G401 (cell line): ENCODE data around the gene GYS1. TPM values are rescaled to one million over a fixed set of nuclear protein-coding genes. Genes with fewer than 3 reads are reported as not detected.
"Not testable (repeated sequence)": the region's sequence is repeated elsewhere in the genome, so short reads cannot be mapped to it uniquely, and the experiment has no call there.

ENCODE experiments used
- DNase-seq: peaks from one replicate; pipeline ENCODE4 v3.0.0-alpha.2; 2015; ENCODE audit warnings: low spot score
- in situ Hi-C: cut with HindIII; loops from 2 replicates; pipeline ENCODE4 v1.10.0; 2016; ENCODE audit warnings: low sequenced_read_pairs, mixed read lengths
- total RNA-seq: library from RNA; depleted of rRNA; stranded (reverse); fragments of >200 nt; shearing (Covaris generic); gene quantifications from 2 replicates; pipeline ENCODE4 v1.2.3, GENCODE V29; 2014; rRNA removed

Gene GYS1
- total RNA-seq, result 41.3 and 43.2 TPM in 2 replicates

DNA sequence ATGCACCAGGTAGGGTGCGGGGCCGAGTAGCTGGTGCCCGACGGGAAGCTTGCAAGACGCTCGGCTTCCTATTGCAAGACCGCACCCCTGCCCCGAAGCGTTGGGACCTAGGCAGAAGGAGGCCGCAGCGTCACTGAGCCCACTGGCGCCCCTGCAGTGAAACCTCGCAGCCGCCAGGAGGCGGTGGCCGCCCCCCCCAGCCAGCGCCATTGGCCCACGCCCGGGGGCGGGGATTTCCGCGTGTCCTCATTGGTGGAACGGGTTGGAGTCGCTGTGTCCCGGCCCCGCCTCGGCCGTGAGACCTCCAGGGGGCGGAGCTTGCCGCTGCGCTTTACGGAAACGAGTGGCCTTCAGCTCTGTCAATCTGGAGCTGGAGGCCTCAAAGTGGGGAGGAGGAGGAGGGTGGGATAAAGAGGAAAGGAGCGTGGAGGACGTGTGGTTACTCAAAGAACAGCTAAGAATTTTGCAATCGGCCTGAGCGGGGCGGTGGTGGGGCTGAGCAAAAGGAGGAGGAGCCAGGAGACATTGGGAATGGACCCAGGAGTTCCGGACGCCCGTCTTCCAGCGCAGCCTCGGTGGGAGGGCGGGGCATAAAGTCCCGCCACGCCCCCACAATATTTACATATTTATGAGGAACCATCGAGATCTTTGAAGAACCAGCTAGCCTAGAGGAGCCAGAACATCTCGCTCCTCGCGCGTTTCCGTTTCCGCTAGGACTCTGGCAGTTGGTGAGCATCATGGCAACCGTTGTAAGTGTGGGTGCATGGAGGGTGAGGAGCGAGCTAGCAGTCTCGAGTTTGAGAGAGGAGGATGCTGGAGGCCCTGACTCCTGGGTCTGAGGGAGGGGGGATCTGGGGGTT, at the start of gene GYS1, which contains the start of gene RUVBL2:
GYS1 (minus strand) TSS at position 135 of the 860 bp plus-strand sequence. CDS start 197 bp downstream, outside the sequence.
RUVBL2 (plus strand) TSS at position 713 of the 860 bp plus-strand sequence; CDS start at position 738, 25 bp downstream.
- peak; percentile 100 for DNase-seq
- in situ Hi-C loops, result no loop called here

DNA sequence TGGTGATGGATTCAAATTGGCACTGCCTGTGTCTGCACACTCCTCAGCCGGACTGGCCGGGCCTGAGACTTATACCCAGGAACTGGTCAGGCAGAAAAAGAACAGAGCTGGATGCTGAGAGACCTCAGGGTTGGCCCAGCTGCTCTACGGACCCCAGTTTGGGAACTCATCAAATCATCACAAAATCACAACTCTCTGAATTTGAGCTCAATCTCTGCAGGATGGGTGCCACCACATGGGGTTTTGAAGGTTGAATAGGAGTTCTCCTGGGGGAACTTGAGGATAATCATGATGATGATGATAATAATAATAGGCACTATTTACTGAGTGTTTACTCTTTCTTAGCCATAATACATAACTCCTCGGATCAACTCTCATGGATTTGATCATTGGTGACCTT, 49.6 kb upstream of the GYS1 start:
- in situ Hi-C loops, DNase-seq: not testable (repeated sequence)

DNA sequence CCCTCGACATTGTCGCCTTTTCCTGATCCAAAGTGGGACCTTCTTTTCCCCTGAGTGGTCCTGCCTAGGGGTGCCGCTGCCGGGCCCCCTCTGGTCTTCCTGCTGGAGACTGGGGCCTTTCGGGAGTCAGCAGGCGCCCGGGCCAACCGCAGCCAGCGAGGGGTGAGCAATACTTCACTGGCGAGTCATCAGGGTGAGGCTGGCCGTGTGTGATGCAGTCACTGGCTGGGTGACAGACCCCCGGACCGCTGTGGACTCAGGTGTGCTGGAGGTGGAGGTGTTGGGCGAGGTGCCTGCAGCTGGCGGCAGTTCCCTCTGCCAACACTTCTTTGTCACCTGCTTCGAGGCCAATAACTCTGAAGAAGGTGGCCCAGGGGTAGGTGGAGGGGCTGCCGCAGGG, 49.1 kb upstream of the GYS1 start:
- in situ Hi-C loops, result no loop called here
- DNase-seq, result no peak

DNA sequence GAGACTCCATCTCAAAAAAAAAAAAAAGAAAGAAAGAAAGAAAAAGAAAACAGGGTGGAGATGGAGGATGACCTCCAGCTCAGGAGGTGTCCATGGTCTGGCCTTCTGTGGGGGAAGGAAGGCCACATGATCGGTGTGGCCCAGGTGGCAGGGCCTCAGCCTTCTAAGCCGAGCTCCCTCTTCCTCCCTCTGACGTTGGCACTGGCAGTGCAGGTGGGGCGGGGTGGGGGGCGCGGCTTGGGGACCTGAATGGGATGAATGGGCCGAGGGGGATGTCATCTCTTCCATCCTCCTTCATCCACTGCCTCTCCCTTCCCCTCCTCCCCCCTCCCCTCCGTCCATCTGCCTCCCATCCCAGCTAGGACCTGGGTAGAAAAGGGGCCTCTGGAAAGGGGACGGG, 46.6 kb upstream of the GYS1 start:
- DNase-seq, in situ Hi-C loops: not testable (repeated sequence)

DNA sequence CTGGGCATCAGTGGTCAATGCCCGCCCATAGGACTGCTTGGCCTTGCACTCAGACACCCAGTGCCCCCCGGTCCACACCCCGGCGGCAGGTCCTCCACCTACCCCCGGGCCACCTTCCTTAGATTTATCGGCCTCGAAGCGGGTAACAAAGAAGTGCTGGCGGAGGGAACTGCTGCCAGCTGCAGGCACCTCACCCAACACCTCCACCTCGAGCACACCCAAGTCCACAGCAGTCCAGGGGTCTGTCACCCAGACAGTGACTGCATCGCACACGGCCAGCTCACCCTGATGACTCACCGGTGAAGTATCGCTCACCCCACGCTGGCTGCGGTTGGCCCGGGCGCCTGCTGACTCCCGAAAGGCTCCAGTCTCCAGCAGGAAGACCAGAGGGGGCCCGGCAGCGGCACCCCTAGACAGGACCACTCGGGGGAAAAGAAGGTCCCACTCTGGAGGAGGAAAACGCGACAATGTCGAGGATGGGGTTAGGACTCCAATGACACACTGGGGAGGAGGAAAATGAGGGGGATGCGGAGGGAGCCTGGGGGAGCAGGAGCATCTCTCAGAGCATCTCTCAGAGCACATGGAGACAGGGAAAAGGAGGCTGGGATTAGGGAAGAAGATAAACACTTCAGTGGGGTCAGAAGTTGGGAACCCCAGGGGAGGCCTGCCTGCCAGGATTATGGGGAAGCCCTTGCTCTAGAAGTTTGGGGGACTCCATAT, 45.6 kb upstream of the GYS1 start:
- DNase-seq, in situ Hi-C loops: not testable (repeated sequence)

DNA sequence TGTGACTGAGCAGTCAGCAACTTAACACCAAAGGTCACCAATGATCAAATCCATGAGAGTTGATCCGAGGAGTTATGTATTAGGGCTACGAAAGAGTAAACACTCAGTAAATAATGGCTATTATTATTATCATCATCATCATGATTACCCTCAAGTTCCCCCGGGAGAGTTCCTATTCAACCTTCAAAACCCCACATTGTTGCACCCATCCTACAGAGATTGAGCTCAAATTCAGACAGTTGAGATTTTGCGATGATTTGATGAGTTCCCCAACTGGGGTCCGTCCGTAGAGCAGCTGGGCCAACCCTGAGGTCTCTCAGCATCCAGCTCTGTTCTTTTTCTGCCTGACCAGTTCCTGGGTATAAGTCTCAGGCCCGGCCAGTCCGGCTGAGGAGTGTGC, 45.0 kb upstream of the GYS1 start:
- in situ Hi-C loops, DNase-seq: not testable (repeated sequence)

DNA sequence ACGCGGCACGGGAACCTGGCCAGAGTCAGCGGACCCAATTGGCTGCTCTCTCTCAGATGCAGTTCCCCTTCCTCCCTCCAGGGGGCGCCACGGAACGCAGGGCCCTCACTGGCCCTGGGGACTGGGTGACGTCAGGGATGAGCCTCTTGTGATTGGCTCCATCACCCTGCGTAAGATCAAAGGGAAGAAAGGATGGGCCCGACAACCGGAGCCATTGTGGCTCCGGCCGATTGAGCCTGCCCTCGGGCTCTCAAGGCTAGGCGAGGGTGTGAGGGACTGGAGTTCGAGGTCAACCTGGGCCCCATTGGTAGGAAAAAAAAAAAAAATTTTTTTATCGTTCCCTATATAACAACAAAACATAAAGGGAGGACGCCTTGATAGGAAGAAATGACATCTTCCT, 43.7 kb upstream of the GYS1 start, which contains the start of gene CGB1:
CGB1 (minus strand) TSS at position 81 of the 400 bp plus-strand sequence. CDS start 184 bp downstream, outside the sequence.
- DNase-seq, in situ Hi-C loops: not testable (repeated sequence)

DNA sequence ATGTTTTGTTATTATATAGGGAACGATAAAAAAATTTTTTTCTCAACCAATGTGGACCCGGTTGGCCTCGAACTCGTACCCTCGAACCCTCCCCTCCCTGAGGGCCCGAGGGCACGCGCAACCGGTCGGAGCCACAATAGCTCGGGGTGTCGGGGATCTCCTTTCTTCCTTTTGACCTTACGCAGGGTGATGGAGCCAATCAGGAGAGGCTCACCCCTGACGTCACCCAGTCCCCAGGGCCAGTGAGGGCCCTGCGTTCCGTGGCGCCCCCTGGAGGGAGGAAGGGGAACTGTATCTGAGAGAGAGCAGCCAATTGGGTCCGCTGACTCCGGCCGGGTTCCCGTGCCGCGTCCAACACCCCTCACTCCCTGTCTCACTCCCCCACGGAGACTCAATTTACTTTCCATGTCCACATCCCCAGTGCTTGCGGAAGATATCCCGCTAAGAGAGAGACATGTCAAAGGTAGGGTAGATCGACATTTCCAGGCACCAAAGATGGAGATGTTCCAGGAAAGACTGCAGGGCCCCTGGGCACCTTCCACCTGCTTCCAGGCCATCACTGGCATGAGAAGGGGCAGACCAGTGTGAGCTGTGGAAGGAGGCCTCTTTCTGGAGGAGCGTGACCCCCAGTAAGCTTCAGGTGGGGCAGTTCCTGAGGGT, 38.7 kb upstream of the GYS1 start, which contains the start of gene CGB2:
CGB2 (plus strand) TSS at position 249 of the 660 bp plus-strand sequence; CDS start at position 455, 206 bp downstream.
- DNase-seq, in situ Hi-C loops: not testable (repeated sequence)

DNA sequence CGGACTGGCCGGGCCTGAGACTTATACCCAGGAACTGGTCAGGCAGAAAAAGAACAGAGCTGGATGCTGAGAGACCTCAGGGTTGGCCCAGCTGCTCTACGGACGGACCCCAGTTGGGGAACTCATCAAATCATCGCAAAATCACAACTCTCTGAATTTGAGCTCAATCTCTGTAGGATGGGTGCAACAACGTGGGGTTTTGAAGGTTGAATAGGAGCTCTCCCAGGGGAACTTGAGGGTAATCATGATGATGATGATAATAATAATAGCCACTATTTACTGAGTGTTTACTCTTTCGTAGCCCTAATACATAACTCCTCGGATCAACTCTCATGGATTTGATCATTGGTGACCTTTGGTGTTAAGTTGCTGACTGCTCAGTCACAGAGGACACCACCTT, 37.2 kb upstream of the GYS1 start:
- DNase-seq, in situ Hi-C loops: not testable (repeated sequence)

DNA sequence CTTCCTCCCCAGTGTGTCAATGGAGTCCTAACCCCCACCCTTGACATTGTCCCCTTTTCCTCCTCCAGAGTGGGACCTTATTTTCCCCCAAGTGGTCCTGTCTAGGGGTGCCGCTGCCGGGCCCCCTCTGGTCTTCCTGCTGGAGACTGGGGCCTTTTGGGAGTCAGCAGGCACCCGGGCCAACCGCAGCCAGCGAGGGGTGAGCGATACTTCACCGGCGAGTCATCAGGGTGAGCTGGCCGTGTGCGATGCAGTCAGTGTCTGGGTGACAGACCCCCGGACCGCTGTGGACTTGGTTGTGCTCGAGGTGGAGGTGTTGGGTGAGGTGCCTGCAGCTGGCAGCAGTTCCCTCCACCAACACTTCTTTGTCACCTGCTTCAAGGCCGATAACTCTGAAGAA, 36.6 kb upstream of the GYS1 start:
- DNase-seq, result not testable (repeated sequence)

DNA sequence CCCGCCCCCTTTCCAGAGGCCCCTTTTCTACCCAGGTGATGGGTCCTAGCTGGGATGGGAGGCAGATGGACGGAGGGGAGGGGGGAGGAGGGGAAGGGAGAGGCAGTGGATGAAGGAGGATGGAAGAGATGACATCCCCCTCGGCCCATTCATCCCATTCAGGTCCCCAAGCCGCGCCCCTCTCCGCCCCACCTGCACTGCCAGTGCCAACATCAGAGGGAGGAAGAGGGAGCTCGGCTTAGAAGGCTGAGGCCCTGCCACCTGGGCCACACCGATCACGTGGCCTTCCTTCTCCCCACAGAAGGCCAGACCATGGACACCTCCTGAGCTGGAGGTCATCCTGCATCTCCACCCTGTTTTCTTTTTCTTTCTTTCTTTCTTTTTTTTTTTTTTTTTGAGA, 35.6 kb upstream of the GYS1 start:
- DNase-seq, in situ Hi-C loops: not testable (repeated sequence)

More for the DNA sequence above, 36.6 kb upstream of the GYS1 start:
- in situ Hi-C loops, result not testable (repeated sequence)

DNA sequence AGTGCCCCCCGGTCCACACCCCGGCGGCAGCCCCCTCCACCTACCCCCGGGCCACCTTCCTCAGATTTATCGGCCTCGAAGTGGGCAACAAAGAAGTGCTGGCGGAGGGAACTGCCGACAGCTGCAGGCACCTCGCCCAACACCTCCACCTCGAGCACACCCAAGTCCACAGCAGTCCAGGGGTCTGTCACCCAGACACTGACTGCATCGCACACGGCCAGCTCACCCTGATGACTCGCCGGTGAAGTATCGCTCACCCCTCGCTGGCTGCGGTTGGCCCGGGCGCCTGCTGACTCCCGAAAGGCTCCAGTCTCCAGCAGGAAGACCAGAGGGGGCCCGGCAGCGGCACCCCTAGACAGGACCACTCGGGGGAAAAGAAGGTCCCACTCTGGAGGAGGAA, 32.5 kb upstream of the GYS1 start:
- DNase-seq, in situ Hi-C loops: not testable (repeated sequence)

DNA sequence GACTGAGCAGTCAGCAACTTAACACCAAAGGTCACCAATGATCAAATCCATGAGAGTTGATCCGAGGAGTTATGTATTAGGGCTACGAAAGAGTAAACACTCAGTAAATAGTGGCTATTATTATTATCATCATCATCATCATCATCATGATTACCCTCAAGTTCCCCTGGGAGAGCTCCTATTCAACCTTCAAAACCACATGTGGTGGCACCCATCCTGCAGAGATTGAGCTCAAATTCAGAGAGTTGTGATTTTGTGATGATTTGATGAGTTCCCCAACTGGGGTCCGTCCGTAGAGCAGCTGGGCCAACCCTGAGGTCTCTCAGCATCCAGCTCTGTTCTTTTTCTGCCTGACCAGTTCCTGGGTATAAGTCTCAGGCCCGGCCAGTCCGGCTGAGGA, 32.0 kb upstream of the GYS1 start:
- DNase-seq, in situ Hi-C loops: not testable (repeated sequence)

DNA sequence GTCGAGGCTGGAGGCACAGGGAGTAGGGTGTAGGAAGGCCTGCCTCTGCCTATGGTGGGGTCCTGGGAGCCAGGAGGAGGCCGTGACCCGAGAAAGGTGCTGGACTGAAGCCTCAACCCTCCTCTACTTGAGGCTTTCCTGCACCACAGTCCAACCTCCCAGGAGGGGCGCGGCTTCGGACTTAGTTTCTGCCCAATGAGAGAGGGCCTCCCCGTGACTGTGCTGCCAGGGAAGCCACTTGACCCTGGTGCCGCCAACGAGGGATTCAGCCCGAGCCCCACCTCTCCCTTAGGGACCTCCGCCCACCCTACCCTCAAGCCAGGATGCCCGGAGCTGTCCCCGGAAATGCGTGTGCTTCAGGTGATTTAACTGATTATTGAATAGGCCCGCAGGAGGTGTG, 31.1 kb upstream of the GYS1 start, which contains the start of gene CGB3:
CGB3 (minus strand) TSS at position 101 of the 400 bp plus-strand sequence. CDS start 362 bp downstream, outside the sequence.
- DNase-seq, in situ Hi-C loops: not testable (repeated sequence)

DNA sequence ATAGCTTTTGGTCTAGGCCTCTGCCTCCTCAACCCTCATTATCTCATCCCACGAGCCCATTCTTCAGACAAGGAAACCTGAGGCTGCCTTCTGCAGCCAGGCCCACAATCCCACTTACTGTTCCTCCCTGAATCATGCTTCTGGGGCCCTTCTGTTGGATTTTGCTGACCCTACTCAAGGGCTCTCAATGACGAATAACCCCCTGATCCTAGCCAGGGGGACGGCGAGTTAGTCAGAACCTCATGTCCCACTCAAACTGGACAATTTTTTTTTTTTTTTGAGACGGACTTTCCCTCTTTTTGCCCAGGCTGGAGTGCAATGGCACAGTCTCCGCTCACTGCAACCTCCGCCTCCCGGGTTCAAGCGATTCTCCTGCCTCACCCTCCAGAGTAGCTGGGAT, 29.0 kb upstream of the GYS1 start:
- in situ Hi-C loops, result no loop called here
- DNase-seq, result no peak

DNA sequence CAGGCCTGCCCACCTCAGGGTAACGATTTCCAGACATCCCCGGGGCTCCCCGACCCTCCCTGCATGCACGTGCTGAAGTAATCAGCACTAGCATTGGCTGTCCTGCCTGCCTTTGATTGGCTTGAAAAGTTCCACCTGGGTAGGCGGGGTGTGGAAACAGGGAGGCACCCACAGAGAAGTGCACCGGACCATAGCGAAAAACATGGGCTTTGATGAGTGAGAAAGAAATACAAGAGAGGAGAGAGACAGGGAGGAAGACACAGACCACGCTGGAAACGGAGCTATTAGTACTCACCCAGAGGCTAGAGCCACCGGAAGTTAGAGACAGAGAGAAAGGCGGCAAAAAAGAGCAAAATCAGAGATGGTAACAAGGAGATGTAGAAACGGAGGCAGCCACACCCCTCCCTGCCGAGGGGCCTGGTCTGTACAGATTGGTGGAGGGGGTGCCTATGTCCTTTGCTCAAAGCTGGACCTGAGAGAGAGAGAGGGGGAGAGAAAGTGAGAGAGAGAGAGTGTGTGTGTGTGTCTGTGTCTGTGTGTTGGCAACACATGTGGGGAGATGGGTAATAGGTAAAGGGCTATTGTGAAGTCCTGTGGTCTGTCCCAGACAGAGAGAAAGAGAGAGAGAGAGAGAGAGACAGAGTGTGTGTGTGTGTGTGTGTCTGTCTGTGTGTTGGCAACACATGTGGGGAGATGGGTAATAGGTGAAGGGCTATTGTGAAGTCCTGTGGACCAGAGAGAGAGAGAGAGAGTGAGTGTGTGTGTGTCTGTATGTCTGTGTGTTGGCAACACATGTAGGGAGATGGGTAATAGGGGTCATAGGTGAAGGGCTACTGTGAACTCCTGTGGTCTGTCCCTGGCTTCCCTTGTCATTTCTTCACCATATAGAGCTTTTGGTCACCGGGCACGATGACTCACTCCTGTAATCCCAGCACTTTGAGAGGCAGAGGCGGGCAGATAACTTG, 28.1 kb upstream of the GYS1 start:
- in situ Hi-C loops, result no loop called here
- DNase-seq, result no peak

DNA sequence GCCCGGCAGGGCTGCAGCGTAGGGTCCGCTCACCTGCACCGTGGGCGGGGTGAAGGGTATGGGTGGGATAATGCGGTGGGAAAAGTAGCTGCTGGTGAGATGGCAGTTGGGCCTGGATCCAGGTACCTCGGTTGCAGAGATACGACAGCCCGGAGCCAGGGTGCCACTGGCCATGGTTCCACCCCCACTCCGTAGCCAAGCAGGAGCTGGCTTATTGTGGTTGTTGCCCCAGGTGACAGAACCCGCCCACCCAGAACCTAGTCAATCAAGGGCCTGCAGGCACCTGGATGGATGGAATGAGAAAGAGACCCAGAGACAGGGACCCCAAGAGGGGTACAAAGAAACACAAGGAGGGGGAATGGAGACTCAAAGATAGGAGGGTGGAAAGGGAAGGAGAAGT, 27.2 kb upstream of the GYS1 start:
- DNase-seq, result no peak
- in situ Hi-C loops, result no loop called here
